Skin epidermis (tissue), 12 donors: ENCODE data around the gene IFFO2.

Source experiments
- H3K27ac ChIP-seq, 21 experiments: fragments of 200-600 bp; sonication (generic) in 11 of 21; one replicate each; pipeline ENCODE4 v1.5.0; 2020; ENCODE audit warnings: mild to moderate bottlenecking in 3 of 21, inconsistent platforms in 2 of 21, moderate library complexity in 2 of 21
- H3K4me3 ChIP-seq, 7 experiments: fragments of 200-600 bp; sonication (generic) in 2 of 7; one replicate each; pipeline ENCODE4 v1.5.0; 2020; ENCODE audit warnings: inconsistent platforms in 2 of 7, mild to moderate bottlenecking in 2 of 7, moderate library complexity in 1 of 7

The IFFO2 gene

GRCh38 chr1:18941221-18942141, 15.0 kb downstream of the IFFO2 start:
- Histone ChIP-seq H3K4me3 (no peak overlapping the region), H3K27ac (peak overlapping the region in 18 of 21 experiments; percentile 6 to 79 (median 54))

- H3K27ac ChIP-seq = peak overlapping the region in 17 of 21 experiments; percentile 27 to 79 (median 49)
- no peak overlapping the region for H3K4me3 ChIP-seq
Observed at GRCh38 chr1:18940303-18941020, 16.0 kb downstream of the IFFO2 start.

- H3K4me3 ChIP-seq = no peak overlapping the region
- peak overlapping the region in 18 of 21 experiments; percentile 27 to 79 (median 57) for H3K27ac ChIP-seq
Observed at GRCh38 chr1:18939398-18940302, 16.8 kb downstream of the IFFO2 start.

GRCh38 chr1:18938707-18939070, 17.8 kb downstream of the IFFO2 start:
- Histone ChIP-seq H3K27ac (peak overlapping the region in 17 of 21 experiments; percentile 8 to 79 (median 44)), H3K4me3 (no peak overlapping the region)

- H3K27ac ChIP-seq = peak overlapping the region in 16 of 21 experiments; percentile 8 to 79 (median 48)
Observed at GRCh38 chr1:18938008-18938706, 18.3 kb downstream of the IFFO2 start.

GRCh38 chr1:18937539-18937938, 18.9 kb downstream of the IFFO2 start:
- H3K27ac ChIP-seq = peak overlapping the region in 9 of 21 experiments; percentile 10 to 55 (median 22)
- H3K4me3 ChIP-seq = no peak overlapping the region

More at GRCh38 chr1:18938008-18938706, 18.3 kb downstream of the IFFO2 start:
- H3K4me3 ChIP-seq = no peak overlapping the region

- Histone ChIP-seq H3K4me3 (no peak overlapping the region), H3K27ac (peak overlapping the region in 8 of 21 experiments; percentile 5 to 55 (median 28))
Observed at GRCh38 chr1:18936814-18937481, 19.5 kb downstream of the IFFO2 start.

- Histone ChIP-seq H3K27ac (peak overlapping the region in 6 of 21 experiments; percentile 5 to 55 (median 24)), H3K4me3 (no peak overlapping the region)
Observed at GRCh38 chr1:18936471-18936813, 20.0 kb downstream of the IFFO2 start.

GRCh38 chr1:18934205-18935000, 22.1 kb downstream of the IFFO2 start:
- Histone ChIP-seq H3K4me3 (no peak overlapping the region), H3K27ac (no peak overlapping the region)

GRCh38 chr1:18932879-18933278, 23.6 kb downstream of the IFFO2 start:
- H3K4me3 ChIP-seq = no peak overlapping the region

GRCh38 chr1:18932387-18932786, 24.1 kb downstream of the IFFO2 start:
- Histone ChIP-seq H3K27ac (peak overlapping the region in 9 of 21 experiments; percentile 1 to 63 (median 22)), H3K4me3 (no peak overlapping the region)

More at GRCh38 chr1:18932879-18933278, 23.6 kb downstream of the IFFO2 start:
- H3K27ac ChIP-seq = peak overlapping the region in 9 of 21 experiments; percentile 1 to 63 (median 22)

GRCh38 chr1:18931730-18932129, 24.7 kb downstream of the IFFO2 start:
- Histone ChIP-seq H3K4me3 (no peak overlapping the region), H3K27ac (peak overlapping the region in 3 of 21 experiments; percentile 5 to 32 (median 22))

- no peak overlapping the region for H3K4me3 ChIP-seq
- H3K27ac ChIP-seq = peak overlapping the region in 8 of 21 experiments; percentile 21 to 96 (median 52)
Observed at GRCh38 chr1:18929686-18930085, 26.8 kb downstream of the IFFO2 start.

GRCh38 chr1:18928985-18929384, 27.5 kb downstream of the IFFO2 start:
- H3K27ac ChIP-seq = peak overlapping the region in 11 of 21 experiments; percentile 14 to 96 (median 62)
- no peak overlapping the region for H3K4me3 ChIP-seq

GRCh38 chr1:18928406-18928805, 28.1 kb downstream of the IFFO2 start:
- Histone ChIP-seq H3K4me3 (peak overlapping the region in 1 of 7 experiments; percentile 15), H3K27ac (peak overlapping the region in 20 of 21 experiments; percentile 39 to 99 (median 88))

GRCh38 chr1:18927654-18928272, 28.7 kb downstream of the IFFO2 start:
- Histone ChIP-seq H3K4me3 (peak overlapping the region in 4 of 7 experiments; percentile 5 to 15 (median 9)), H3K27ac (peak overlapping the region; percentile 51 to 99 (median 88))
